Activated T-cell treated with anti-CD3 and anti-CD28 coated beads for 24 hours (primary cell): ENCODE results near the gene GPC1.

ENCODE experiments used
- DNase-seq: peaks from one replicate; pipeline ENCODE4 v3.0.0-alpha.2; 2020; ENCODE audit warnings: low read depth

Gene GPC1

GRCh38 chr2:240431271-240431660 is 4.2 kb upstream of the GPC1 start:
- no peak for DNase-seq

- no peak for DNase-seq
Observed at GRCh38 chr2:240431661-240432424, 3.6 kb upstream of the GPC1 start.

GRCh38 chr2:240432430-240432819 is 3.0 kb upstream of the GPC1 start:
- DNase-seq, result no peak

GRCh38 chr2:240432820-240433801 is 2.4 kb upstream of the GPC1 start:
- DNase-seq, result no peak

- DNase-seq, result no peak
Observed at GRCh38 chr2:240433973-240434727, 1.3 kb upstream of the GPC1 start.

GRCh38 chr2:240434728-240435456 is 571 bp upstream of the GPC1 start:
- DNase-seq, result peak; percentile 81

- no peak for DNase-seq
Observed at GRCh38 chr2:240435948-240436682, 652 bp downstream of the GPC1 start.

- no peak for DNase-seq
Observed at GRCh38 chr2:240436683-240437550, 1.5 kb downstream of the GPC1 start.

GRCh38 chr2:240437551-240437860 is 2.0 kb downstream of the GPC1 start:
- DNase-seq, result no peak

- DNase-seq, result peak; percentile 55
Observed at GRCh38 chr2:240437861-240438809, 2.7 kb downstream of the GPC1 start.

GRCh38 chr2:240438810-240439697 is 3.6 kb downstream of the GPC1 start:
- DNase-seq, result no peak

GRCh38 chr2:240439698-240440151 is 4.3 kb downstream of the GPC1 start:
- no peak for DNase-seq

GRCh38 chr2:240440251-240440650 is 4.8 kb downstream of the GPC1 start:
- DNase-seq, result no peak

- DNase-seq, result no peak
Observed at GRCh38 chr2:240440704-240441320, 5.3 kb downstream of the GPC1 start.

GRCh38 chr2:240441326-240441992 is 6.0 kb downstream of the GPC1 start:
- no peak for DNase-seq

- no peak for DNase-seq
Observed at GRCh38 chr2:240441993-240442411, 6.5 kb downstream of the GPC1 start.
